ENCODE results near the gene RAB6C. TPM values are rescaled to one million over a fixed set of nuclear protein-coding genes. Genes with fewer than 3 reads are reported as not detected.
"Not testable (repeated sequence)": the region's sequence is repeated elsewhere in the genome, so short reads cannot be mapped to it uniquely, and the experiment has no call there.

Gene RAB6C
- total RNA-seq, 2 donors from 2014 or later: 0.22 to 0.24 TPM

- H3K27ac ChIP-seq (ENCODE audit: low read depth, low read length): no peak overlapping the region
- Mint-ChIP-seq H3K27me3 (ENCODE audit: insufficient read depth) (peaks cover 24% of the 10 kb centered on the region), H3K36me3 (ENCODE audit: low read depth) (no peaks in the 10 kb centered on the region), H3K4me3 (peak overlapping the region; percentile 48), H3K4me1 (peaks cover 8% of the 10 kb centered on the region), H3K27ac (peak overlapping the region; percentile 80), H3K9me3 (no peaks in the 10 kb centered on the region)
- H3K4me3 ChIP-seq (ENCODE audit: low read length): no peak overlapping the region
- peaks cover 5% of the 10 kb centered on the region for H3K27me3 ChIP-seq (ENCODE audit: control insufficient read depth, insufficient read depth, low read length, poor library complexity, severe bottlenecking)
- no peaks in the 10 kb centered on the region for H3K36me3 ChIP-seq (ENCODE audit: control insufficient read depth, insufficient read depth, low read length)
- WGBS, 2 experiments (ENCODE audit: insufficient coverage in 1 of 2, insufficient read length in 1 of 2): 28 to 32% methylated on average over 18 to 41 of the region's 41 CpGs
- H3K9ac ChIP-seq (ENCODE audit: extremely low read depth, low read length, poor library complexity, severe bottlenecking): no peak overlapping the region
- DNase-seq: peak; percentile 68
- no peaks in the 10 kb centered on the region for H3K9me3 ChIP-seq (ENCODE audit: control insufficient read depth, low read length)
- H3K4me1 ChIP-seq (ENCODE audit: control insufficient read depth, insufficient read depth, low read length): peaks cover 4% of the 10 kb centered on the region
- TF ChIP-seq, protein P1, sequence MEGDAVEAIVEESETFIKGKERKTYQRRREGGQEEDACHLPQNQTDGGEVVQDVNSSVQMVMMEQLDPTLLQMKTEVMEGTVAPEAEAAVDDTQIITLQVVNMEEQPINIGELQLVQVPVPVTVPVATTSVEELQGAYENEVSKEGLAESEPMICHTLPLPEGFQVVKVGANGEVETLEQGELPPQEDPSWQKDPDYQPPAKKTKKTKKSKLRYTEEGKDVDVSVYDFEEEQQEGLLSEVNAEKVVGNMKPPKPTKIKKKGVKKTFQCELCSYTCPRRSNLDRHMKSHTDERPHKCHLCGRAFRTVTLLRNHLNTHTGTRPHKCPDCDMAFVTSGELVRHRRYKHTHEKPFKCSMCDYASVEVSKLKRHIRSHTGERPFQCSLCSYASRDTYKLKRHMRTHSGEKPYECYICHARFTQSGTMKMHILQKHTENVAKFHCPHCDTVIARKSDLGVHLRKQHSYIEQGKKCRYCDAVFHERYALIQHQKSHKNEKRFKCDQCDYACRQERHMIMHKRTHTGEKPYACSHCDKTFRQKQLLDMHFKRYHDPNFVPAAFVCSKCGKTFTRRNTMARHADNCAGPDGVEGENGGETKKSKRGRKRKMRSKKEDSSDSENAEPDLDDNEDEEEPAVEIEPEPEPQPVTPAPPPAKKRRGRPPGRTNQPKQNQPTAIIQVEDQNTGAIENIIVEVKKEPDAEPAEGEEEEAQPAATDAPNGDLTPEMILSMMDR (conservative IDR thresholded peaks at IDR 0.05): no peak
Measured at GRCh38 chr2:129934044-129934822, 45.2 kb upstream of the RAB6C start.

GRCh38 chr2:129935118-129935517 is 44.3 kb upstream of the RAB6C start:
- Histone ChIP-seq H3K9ac (ENCODE audit: extremely low read depth, low read length, poor library complexity, severe bottlenecking) (peak overlapping the region; percentile 38), H3K4me3 (ENCODE audit: low read length) (no peak overlapping the region), H3K27me3 (ENCODE audit: control insufficient read depth, insufficient read depth, low read length, poor library complexity, severe bottlenecking) (peaks cover 5% of the 10 kb centered on the region), H3K36me3 (ENCODE audit: control insufficient read depth, insufficient read depth, low read length) (no peaks in the 10 kb centered on the region), H3K4me1 (ENCODE audit: control insufficient read depth, insufficient read depth, low read length) (peaks cover 4% of the 10 kb centered on the region), H3K9me3 (ENCODE audit: control insufficient read depth, low read length) (no peaks in the 10 kb centered on the region), H3K27ac (ENCODE audit: low read depth, low read length) (peak overlapping the region; percentile 32)
- Mint-ChIP-seq H3K9me3 (no peaks in the 10 kb centered on the region), H3K4me1 (peaks cover 8% of the 10 kb centered on the region), H3K36me3 (ENCODE audit: low read depth) (no peaks in the 10 kb centered on the region), H3K27me3 (ENCODE audit: insufficient read depth) (peaks cover 24% of the 10 kb centered on the region), H3K4me3 (no peak overlapping the region), H3K27ac (peak overlapping the region; percentile 80)
- TF ChIP-seq, protein P1 (conservative IDR thresholded peaks at IDR 0.05): no peak
- DNase-seq: peak; percentile 71
- WGBS, 2 experiments (ENCODE audit: insufficient coverage in 1 of 2, insufficient read length in 1 of 2): 73% methylated on average over 1 of the region's 1 CpG; no CpG with 5 or more reads in 1 of the 2 experiments

DNA sequence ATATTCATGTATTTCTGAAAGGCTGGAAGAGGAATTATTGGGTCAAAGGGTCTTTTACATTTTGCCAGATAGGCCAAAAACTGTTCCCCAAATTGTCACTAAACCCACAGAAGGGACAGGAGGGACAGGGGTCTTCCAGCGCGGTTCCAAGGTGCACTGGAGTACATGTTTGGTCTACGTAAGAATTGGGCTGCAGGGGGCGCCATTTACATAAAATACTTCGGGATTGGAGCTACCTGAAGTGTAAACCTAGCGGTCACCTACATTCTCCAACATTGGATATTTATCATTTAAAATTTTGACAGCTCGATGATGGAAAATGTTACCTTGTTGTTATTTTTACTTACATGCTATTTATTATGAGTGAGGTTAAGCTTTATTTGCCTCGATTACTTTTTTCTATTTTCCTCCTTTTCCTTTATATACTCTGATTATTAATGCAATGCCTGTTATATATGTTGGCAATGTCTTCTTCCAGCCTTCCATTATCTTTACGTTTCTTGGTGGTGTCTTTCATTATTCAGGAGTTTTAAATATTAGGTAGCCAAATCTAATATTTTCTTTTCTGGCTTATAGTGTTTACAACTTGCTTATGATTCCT is 43.0 kb upstream of the RAB6C start:
- 94 to 97% methylated on average over 4 to 6 of the region's 9 CpGs for WGBS, 2 experiments (ENCODE audit: insufficient coverage in 1 of 2, insufficient read length in 1 of 2)
- no peaks in the 10 kb centered on the region for H3K9me3 Mint-ChIP-seq

GRCh38 chr2:129938850-129939471 is 40.5 kb upstream of the RAB6C start:
- not testable (repeated sequence) for H3K4me1 Mint-ChIP-seq; H3K4me1 ChIP-seq (ENCODE audit: control insufficient read depth, insufficient read depth, low read length); H3K9me3 Mint-ChIP-seq; H3K36me3 Mint-ChIP-seq (ENCODE audit: low read depth); H3K9ac ChIP-seq (ENCODE audit: extremely low read depth, low read length, poor library complexity, severe bottlenecking); H3K36me3 ChIP-seq (ENCODE audit: control insufficient read depth, insufficient read depth, low read length); H3K27ac Mint-ChIP-seq; H3K27me3 ChIP-seq (ENCODE audit: control insufficient read depth, insufficient read depth, low read length, poor library complexity, severe bottlenecking); H3K9me3 ChIP-seq (ENCODE audit: control insufficient read depth, low read length); H3K4me3 ChIP-seq (ENCODE audit: low read length); H3K27ac ChIP-seq (ENCODE audit: low read depth, low read length); H3K4me3 Mint-ChIP-seq; DNase-seq
- peaks cover 12% of the 10 kb centered on the region for H3K27me3 Mint-ChIP-seq (ENCODE audit: insufficient read depth)
- WGBS, 2 experiments (ENCODE audit: insufficient coverage in 1 of 2, insufficient read length in 1 of 2): 92 to 93% methylated on average over 3 to 7 of the region's 7 CpGs

More for the DNA sequence above, 43.0 kb upstream of the RAB6C start:
- peaks cover 24% of the 10 kb centered on the region for H3K27me3 Mint-ChIP-seq (ENCODE audit: insufficient read depth)
- no peak overlapping the region for H3K4me3 Mint-ChIP-seq
- Histone ChIP-seq H3K9ac (ENCODE audit: extremely low read depth, low read length, poor library complexity, severe bottlenecking) (no peak overlapping the region), H3K27ac (ENCODE audit: low read depth, low read length) (no peak overlapping the region), H3K36me3 (ENCODE audit: control insufficient read depth, insufficient read depth, low read length) (no peaks in the 10 kb centered on the region), H3K9me3 (ENCODE audit: control insufficient read depth, low read length) (no peaks in the 10 kb centered on the region), H3K4me3 (ENCODE audit: low read length) (no peak overlapping the region), H3K4me1 (ENCODE audit: control insufficient read depth, insufficient read depth, low read length) (peaks cover 4% of the 10 kb centered on the region), H3K27me3 (ENCODE audit: control insufficient read depth, insufficient read depth, low read length, poor library complexity, severe bottlenecking) (peaks cover 5% of the 10 kb centered on the region)
- H3K36me3 Mint-ChIP-seq (ENCODE audit: low read depth): no peaks in the 10 kb centered on the region
- TF ChIP-seq, protein P1 (conservative IDR thresholded peaks at IDR 0.05): peak; percentile 78
- H3K4me1 Mint-ChIP-seq: peaks cover 8% of the 10 kb centered on the region
- H3K27ac Mint-ChIP-seq: no peak overlapping the region
- peak; percentile 90 for DNase-seq

DNA sequence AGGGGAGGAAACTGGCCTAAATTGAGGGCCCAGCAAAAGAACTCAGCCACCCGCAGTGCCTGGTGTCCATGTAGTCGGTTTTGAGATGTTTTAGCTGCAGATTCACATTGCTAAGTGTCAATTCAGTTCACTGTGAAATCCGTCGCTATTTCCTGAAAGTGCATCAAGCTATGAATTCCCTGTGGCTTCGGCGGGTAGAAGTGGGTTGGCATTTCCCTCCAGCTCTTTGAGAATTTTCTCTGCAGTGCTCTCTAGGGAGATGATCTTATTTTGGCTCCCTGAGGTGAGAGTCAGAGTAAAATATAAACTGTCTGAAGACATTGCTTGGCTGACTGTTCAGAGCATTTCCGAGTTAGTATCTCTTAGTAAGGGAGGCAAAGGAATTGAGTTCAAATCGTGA is 36.0 kb upstream of the RAB6C start:
- not testable (repeated sequence) for H3K4me1 ChIP-seq (ENCODE audit: control insufficient read depth, insufficient read depth, low read length); H3K27ac ChIP-seq (ENCODE audit: low read depth, low read length); H3K9me3 ChIP-seq (ENCODE audit: control insufficient read depth, low read length); DNase-seq; H3K27ac Mint-ChIP-seq; H3K4me1 Mint-ChIP-seq; H3K9ac ChIP-seq (ENCODE audit: extremely low read depth, low read length, poor library complexity, severe bottlenecking); H3K4me3 Mint-ChIP-seq; H3K4me3 ChIP-seq (ENCODE audit: low read length); H3K36me3 ChIP-seq (ENCODE audit: control insufficient read depth, insufficient read depth, low read length); H3K27me3 Mint-ChIP-seq (ENCODE audit: insufficient read depth); H3K27me3 ChIP-seq (ENCODE audit: control insufficient read depth, insufficient read depth, low read length, poor library complexity, severe bottlenecking); H3K36me3 Mint-ChIP-seq (ENCODE audit: low read depth); H3K9me3 Mint-ChIP-seq
- WGBS, 2 experiments (ENCODE audit: insufficient coverage in 1 of 2, insufficient read length in 1 of 2): 90 to 91% methylated on average over 4 to 8 of the region's 8 CpGs
